ENCODE data around the gene NDST4.
"Not testable (repeated sequence)": the region's sequence is repeated elsewhere in the genome, so short reads cannot be mapped to it uniquely, and the experiment has no call there.

NDST4 gene

DNA sequence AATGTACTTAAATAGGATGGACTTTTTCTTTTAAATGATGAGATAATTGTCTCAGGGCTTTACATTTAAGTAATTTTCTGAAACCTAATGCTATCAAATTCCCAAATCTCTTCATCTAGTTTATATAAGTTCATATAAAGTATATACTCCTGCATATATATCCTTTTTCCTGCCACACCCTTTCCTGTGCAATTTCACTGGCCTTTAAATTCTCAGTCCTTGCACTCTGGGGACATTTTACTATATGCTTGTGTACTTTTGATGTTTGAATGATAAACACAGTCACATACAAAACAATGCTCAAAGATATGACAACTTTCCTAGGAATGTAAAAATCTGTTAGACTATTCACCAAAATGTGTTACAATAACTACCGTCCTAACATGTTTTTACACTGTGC is 60.1 kb downstream of the NDST4 start:
- Histone ChIP-seq H3K27ac (ENCODE audit: low read depth, low read length) (no peak overlapping the region), H3K27me3 (ENCODE audit: control insufficient read depth in 1 of 2, insufficient read depth in 2 of 2, low read length in 2 of 2) (no peaks in the 10 kb centered on the region), H3K4me1 (ENCODE audit: insufficient read depth, low read length) (no peaks in the 10 kb centered on the region), H3K9me3 (ENCODE audit: low read length) (no peaks in the 10 kb centered on the region), H3K36me3 (ENCODE audit: insufficient read depth, low read length) (no peaks in the 10 kb centered on the region), H3K9ac (ENCODE audit: low read length) (no peak overlapping the region), H3K4me3 (ENCODE audit: low read depth in 1 of 2, low read length in 2 of 2) (no peak overlapping the region)

GRCh38 chr4:115042496-115042895 is 70.9 kb downstream of the NDST4 start:
- no peak overlapping the region for H3K9ac ChIP-seq (ENCODE audit: low read length)
- H3K36me3 ChIP-seq (ENCODE audit: insufficient read depth, low read length): no peaks in the 10 kb centered on the region
- no peaks in the 10 kb centered on the region for H3K4me1 ChIP-seq (ENCODE audit: insufficient read depth, low read length)
- H3K4me3 ChIP-seq (ENCODE audit: low read depth in 1 of 2, low read length in 2 of 2): no peak overlapping the region
- H3K27ac ChIP-seq (ENCODE audit: low read depth, low read length): no peak overlapping the region
- H3K9me3 ChIP-seq (ENCODE audit: low read length): no peaks in the 10 kb centered on the region
- no peaks in the 10 kb centered on the region for H3K27me3 ChIP-seq (ENCODE audit: control insufficient read depth in 1 of 2, insufficient read depth in 2 of 2, low read length in 2 of 2)

GRCh38 chr4:115030281-115030680 is 83.1 kb downstream of the NDST4 start:
- H3K4me3 ChIP-seq (ENCODE audit: low read depth in 1 of 2, low read length in 2 of 2): no peak overlapping the region

DNA sequence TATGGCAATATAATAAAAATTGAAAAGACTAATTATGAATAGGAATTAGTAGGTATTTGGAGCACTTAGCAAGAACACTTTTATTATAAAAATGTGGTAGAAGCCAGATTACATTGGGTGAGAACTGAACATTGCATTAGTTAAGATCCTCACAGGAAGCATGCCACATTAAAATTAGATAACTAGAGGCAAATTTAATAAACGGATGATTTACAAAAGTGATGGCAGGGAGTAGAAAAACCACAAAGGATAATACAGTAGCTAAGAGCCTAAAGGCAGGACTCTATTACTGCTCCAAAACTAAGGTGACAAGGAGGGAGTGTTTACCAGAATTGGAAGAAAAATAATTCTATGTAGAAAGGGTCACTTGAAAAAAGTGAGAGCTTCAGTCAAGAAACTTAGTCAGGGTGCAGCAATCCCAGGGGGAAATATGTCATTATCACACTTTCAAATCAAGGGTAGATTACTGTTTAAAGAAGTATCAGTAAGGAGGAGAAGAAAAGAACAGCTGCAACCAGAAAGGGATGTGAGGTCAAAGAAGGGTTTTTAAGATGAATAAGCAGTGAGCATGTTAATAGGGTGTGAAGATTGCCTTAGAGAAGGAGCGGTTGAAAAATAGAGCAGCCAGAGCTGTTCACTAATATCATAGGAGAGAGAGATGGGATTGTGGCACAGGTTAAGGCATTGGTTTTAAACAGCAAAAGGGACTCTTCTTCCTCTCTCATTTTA is 84.6 kb downstream of the NDST4 start:
- H3K27me3 ChIP-seq (ENCODE audit: control insufficient read depth in 1 of 2, insufficient read depth in 2 of 2, low read length in 2 of 2): no peaks in the 10 kb centered on the region
- H3K4me1 ChIP-seq (ENCODE audit: insufficient read depth, low read length): no peaks in the 10 kb centered on the region
- no peaks in the 10 kb centered on the region for H3K36me3 ChIP-seq (ENCODE audit: insufficient read depth, low read length)
- H3K4me3 ChIP-seq (ENCODE audit: low read depth in 1 of 2, low read length in 2 of 2): no peak overlapping the region
- H3K9ac ChIP-seq (ENCODE audit: low read length): no peak overlapping the region
- H3K27ac ChIP-seq (ENCODE audit: low read depth, low read length): no peak overlapping the region
- H3K9me3 ChIP-seq (ENCODE audit: low read length): no peaks in the 10 kb centered on the region

More at GRCh38 chr4:115030281-115030680, 83.1 kb downstream of the NDST4 start:
- H3K27me3 ChIP-seq (ENCODE audit: control insufficient read depth in 1 of 2, insufficient read depth in 2 of 2, low read length in 2 of 2): no peaks in the 10 kb centered on the region
- H3K27ac ChIP-seq (ENCODE audit: low read depth, low read length): no peak overlapping the region
- H3K9me3 ChIP-seq (ENCODE audit: low read length): no peaks in the 10 kb centered on the region
- no peaks in the 10 kb centered on the region for H3K36me3 ChIP-seq (ENCODE audit: insufficient read depth, low read length)
- H3K4me1 ChIP-seq (ENCODE audit: insufficient read depth, low read length): no peaks in the 10 kb centered on the region
- no peak overlapping the region for H3K9ac ChIP-seq (ENCODE audit: low read length)

- no peaks in the 10 kb centered on the region for H3K9me3 ChIP-seq (ENCODE audit: low read length)
- H3K36me3 ChIP-seq (ENCODE audit: insufficient read depth, low read length): no peaks in the 10 kb centered on the region
- H3K4me1 ChIP-seq (ENCODE audit: insufficient read depth, low read length): no peaks in the 10 kb centered on the region
- no peaks in the 10 kb centered on the region for H3K27me3 ChIP-seq (ENCODE audit: control insufficient read depth in 1 of 2, insufficient read depth in 2 of 2, low read length in 2 of 2)
- no peak overlapping the region for H3K4me3 ChIP-seq (ENCODE audit: low read depth in 1 of 2, low read length in 2 of 2)
- no peak overlapping the region for H3K9ac ChIP-seq (ENCODE audit: low read length)
- no peak overlapping the region for H3K27ac ChIP-seq (ENCODE audit: low read depth, low read length)
Measured at GRCh38 chr4:114999880-115000279, 113.5 kb downstream of the NDST4 start.

- no peaks in the 10 kb centered on the region for H3K36me3 ChIP-seq (ENCODE audit: insufficient read depth, low read length)
- no peaks in the 10 kb centered on the region for H3K27me3 ChIP-seq (ENCODE audit: control insufficient read depth in 1 of 2, insufficient read depth in 2 of 2, low read length in 2 of 2)
- no peaks in the 10 kb centered on the region for H3K4me1 ChIP-seq (ENCODE audit: insufficient read depth, low read length)
- no peak overlapping the region for H3K27ac ChIP-seq (ENCODE audit: low read depth, low read length)
- H3K9ac ChIP-seq (ENCODE audit: low read length): no peak overlapping the region
- no peaks in the 10 kb centered on the region for H3K9me3 ChIP-seq (ENCODE audit: low read length)
- no peak overlapping the region for H3K4me3 ChIP-seq (ENCODE audit: low read depth in 1 of 2, low read length in 2 of 2)
Measured at GRCh38 chr4:114998316-114998715, 115.1 kb downstream of the NDST4 start.

DNA sequence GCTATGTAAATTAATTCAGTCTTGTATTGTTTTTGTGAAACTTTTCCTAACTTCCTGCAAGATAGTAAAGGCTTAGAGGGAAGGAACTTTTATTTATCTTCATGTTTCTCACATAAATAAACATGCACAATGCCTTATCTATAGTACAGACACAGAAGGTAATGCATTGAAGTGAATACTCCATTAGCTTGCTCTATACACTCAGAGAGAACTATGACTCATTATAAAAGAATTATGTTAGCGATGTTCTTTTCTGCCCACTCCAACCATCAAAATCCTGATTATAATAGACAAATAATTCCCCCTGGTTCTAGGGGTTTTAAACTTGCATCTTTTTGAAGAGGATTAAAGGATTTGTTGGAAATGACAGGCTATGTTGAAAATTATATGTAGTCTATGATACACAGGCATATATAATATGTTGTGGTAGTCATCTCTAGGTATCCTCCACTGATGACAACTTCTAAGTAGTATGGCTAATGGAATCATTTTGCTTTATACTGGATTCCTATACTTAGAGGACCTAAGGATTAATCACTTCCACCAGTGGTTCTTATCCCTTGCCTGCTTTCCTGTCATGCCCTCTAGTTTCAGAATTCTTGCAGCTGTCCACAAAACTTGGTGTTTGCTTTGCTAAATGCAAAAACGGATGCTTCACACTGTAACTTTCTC is 115.7 kb downstream of the NDST4 start:
- H3K36me3 ChIP-seq (ENCODE audit: insufficient read depth, low read length): no peaks in the 10 kb centered on the region
- no peak overlapping the region for H3K9ac ChIP-seq (ENCODE audit: low read length)
- no peaks in the 10 kb centered on the region for H3K27me3 ChIP-seq (ENCODE audit: control insufficient read depth in 1 of 2, insufficient read depth in 2 of 2, low read length in 2 of 2)
- no peaks in the 10 kb centered on the region for H3K9me3 ChIP-seq (ENCODE audit: low read length)
- no peak overlapping the region for H3K4me3 ChIP-seq (ENCODE audit: low read depth in 1 of 2, low read length in 2 of 2)
- H3K4me1 ChIP-seq (ENCODE audit: insufficient read depth, low read length): no peaks in the 10 kb centered on the region
- H3K27ac ChIP-seq (ENCODE audit: low read depth, low read length): no peak overlapping the region

DNA sequence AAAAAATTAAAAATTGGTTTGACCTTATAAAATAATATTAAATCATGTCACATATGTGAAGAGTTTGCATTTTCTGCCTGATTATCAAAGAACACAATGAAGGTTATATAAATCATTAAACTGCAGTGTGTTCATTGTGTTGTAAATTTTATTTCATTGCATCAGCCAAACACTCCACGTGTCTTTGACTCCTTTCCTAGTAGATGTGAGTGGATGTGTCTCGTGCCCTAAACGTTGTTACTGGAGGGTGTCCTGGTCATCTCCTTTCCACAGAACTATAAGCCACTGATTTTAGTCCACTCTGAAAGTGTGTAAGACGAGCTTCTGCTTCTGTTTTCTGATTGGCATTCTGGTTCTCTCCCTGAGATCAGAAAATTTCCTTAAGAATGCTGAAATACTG is 127.3 kb downstream of the NDST4 start:
- no peaks in the 10 kb centered on the region for H3K4me1 ChIP-seq (ENCODE audit: insufficient read depth, low read length)
- no peak overlapping the region for H3K9ac ChIP-seq (ENCODE audit: low read length)
- no peak overlapping the region for H3K27ac ChIP-seq (ENCODE audit: low read depth, low read length)
- H3K36me3 ChIP-seq (ENCODE audit: insufficient read depth, low read length): no peaks in the 10 kb centered on the region
- H3K9me3 ChIP-seq (ENCODE audit: low read length): no peaks in the 10 kb centered on the region
- H3K27me3 ChIP-seq (ENCODE audit: control insufficient read depth in 1 of 2, insufficient read depth in 2 of 2, low read length in 2 of 2): no peaks in the 10 kb centered on the region
- no peak overlapping the region for H3K4me3 ChIP-seq (ENCODE audit: low read depth in 1 of 2, low read length in 2 of 2)

- H3K27me3 ChIP-seq (ENCODE audit: control insufficient read depth in 1 of 2, insufficient read depth in 2 of 2, low read length in 2 of 2): no peaks in the 10 kb centered on the region
- H3K9me3 ChIP-seq (ENCODE audit: low read length): no peaks in the 10 kb centered on the region
- H3K4me3 ChIP-seq (ENCODE audit: low read depth in 1 of 2, low read length in 2 of 2): no peak overlapping the region
- no peak overlapping the region for H3K9ac ChIP-seq (ENCODE audit: low read length)
- no peak overlapping the region for H3K27ac ChIP-seq (ENCODE audit: low read depth, low read length)
- H3K4me1 ChIP-seq (ENCODE audit: insufficient read depth, low read length): no peaks in the 10 kb centered on the region
- no peaks in the 10 kb centered on the region for H3K36me3 ChIP-seq (ENCODE audit: insufficient read depth, low read length)
Measured at GRCh38 chr4:114980932-114981708, 132.3 kb downstream of the NDST4 start.

DNA sequence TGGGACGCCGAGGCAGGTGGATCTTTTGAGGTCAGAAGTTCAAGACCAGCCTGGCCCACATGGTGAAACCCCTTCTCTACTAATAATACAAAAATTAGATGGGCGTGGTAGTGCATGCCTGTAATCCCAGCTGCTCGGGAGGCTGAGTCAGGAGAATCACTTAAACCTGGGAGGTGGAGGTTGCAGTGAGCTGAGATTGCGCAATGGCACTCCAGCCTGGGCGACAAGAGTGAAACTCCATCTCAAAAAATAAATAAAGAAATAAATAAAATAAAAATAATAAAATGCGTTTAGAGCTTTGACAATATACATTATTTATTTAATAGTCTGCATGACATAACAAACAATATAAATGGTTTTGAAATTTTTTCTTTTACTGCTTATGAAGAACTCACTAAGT is 133.0 kb downstream of the NDST4 start:
- not testable (repeated sequence) for H3K36me3 ChIP-seq (ENCODE audit: insufficient read depth, low read length); H3K9me3 ChIP-seq (ENCODE audit: low read length); H3K9ac ChIP-seq (ENCODE audit: low read length); H3K4me1 ChIP-seq (ENCODE audit: insufficient read depth, low read length); H3K4me3 ChIP-seq (ENCODE audit: low read depth in 1 of 2, low read length in 2 of 2); H3K27me3 ChIP-seq (ENCODE audit: control insufficient read depth in 1 of 2, insufficient read depth in 2 of 2, low read length in 2 of 2); H3K27ac ChIP-seq (ENCODE audit: low read depth, low read length)

GRCh38 chr4:114976901-114977300 is 136.5 kb downstream of the NDST4 start:
- Histone ChIP-seq H3K27me3 (ENCODE audit: control insufficient read depth in 1 of 2, insufficient read depth in 2 of 2, low read length in 2 of 2) (no peaks in the 10 kb centered on the region), H3K9me3 (ENCODE audit: low read length) (no peaks in the 10 kb centered on the region), H3K36me3 (ENCODE audit: insufficient read depth, low read length) (no peaks in the 10 kb centered on the region), H3K4me1 (ENCODE audit: insufficient read depth, low read length) (no peaks in the 10 kb centered on the region), H3K9ac (ENCODE audit: low read length) (no peak overlapping the region), H3K27ac (ENCODE audit: low read depth, low read length) (no peak overlapping the region), H3K4me3 (ENCODE audit: low read depth in 1 of 2, low read length in 2 of 2) (no peak overlapping the region)
